Measurements from ENCODE around the gene LAMC1. TPM values are rescaled to one million over a fixed set of nuclear protein-coding genes. Genes with fewer than 3 reads are reported as not detected.

Gene LAMC1
- total and polyA plus RNA-seq, 2 donors (not counting 1 experiment from before 2014, with no cell fraction given) = 408 to 604 TPM

DNA sequence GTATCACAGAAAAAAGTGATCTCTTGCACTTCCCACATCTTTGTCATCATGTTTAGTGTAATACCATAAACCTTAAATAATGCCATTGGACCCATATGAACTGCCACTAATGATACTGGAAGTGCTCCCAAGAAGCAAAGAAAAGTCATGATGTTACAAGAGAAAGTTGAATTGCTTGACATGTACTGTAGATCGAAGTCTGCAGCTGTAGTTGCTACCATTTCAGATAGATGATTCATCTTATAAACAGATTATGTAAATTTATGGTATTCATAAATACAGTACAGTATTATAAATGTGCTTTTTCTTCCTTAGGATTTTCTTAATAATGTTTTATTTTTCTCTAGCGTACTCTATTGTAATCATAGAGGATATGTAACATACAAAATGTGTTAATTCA, 132.7 kb downstream of the LAMC1 start:
- TF ChIP-seq, protein P1, sequence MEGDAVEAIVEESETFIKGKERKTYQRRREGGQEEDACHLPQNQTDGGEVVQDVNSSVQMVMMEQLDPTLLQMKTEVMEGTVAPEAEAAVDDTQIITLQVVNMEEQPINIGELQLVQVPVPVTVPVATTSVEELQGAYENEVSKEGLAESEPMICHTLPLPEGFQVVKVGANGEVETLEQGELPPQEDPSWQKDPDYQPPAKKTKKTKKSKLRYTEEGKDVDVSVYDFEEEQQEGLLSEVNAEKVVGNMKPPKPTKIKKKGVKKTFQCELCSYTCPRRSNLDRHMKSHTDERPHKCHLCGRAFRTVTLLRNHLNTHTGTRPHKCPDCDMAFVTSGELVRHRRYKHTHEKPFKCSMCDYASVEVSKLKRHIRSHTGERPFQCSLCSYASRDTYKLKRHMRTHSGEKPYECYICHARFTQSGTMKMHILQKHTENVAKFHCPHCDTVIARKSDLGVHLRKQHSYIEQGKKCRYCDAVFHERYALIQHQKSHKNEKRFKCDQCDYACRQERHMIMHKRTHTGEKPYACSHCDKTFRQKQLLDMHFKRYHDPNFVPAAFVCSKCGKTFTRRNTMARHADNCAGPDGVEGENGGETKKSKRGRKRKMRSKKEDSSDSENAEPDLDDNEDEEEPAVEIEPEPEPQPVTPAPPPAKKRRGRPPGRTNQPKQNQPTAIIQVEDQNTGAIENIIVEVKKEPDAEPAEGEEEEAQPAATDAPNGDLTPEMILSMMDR (conservative IDR thresholded peaks at IDR 0.05 in 1 of 2, IDR thresholded peaks at IDR 0.05 in 1 of 2; ENCODE audit: low read depth in 1 of 2, low read length in 2 of 2) = no peak
- TF ChIP-seq EZH2 (IDR thresholded peaks at IDR 0.05; ENCODE audit: low read length, missing control alignments) = no peak
- Histone ChIP-seq H3K4me3 (replicated peaks in 1 of 4; ENCODE audit: control extremely low read depth in 1 of 4, insufficient read depth in 1 of 4, low read depth in 3 of 4, low read length in 4 of 4) (no peak overlapping the region), H3K4me2 (ENCODE audit: extremely low read depth, insufficient read depth, low read length) (no peak overlapping the region), H3K79me2 (ENCODE audit: control insufficient read depth, insufficient read depth, low read length) (no peaks in the 10 kb centered on the region), H3K4me1 (ENCODE audit: control insufficient read depth, extremely low read depth, insufficient read depth, low read length) (no peaks in the 10 kb centered on the region), H4K20me1 (ENCODE audit: control insufficient read depth, extremely low read depth, insufficient read depth, low read length) (no peaks in the 10 kb centered on the region), H3K27ac (ENCODE audit: insufficient read depth, low read length) (no peak overlapping the region), H3K36me3 (ENCODE audit: control insufficient read depth, insufficient read depth, low read length) (no peaks in the 10 kb centered on the region), H2AFZ (ENCODE audit: low read length) (no peak overlapping the region), H3K9ac (ENCODE audit: insufficient read depth, low read length) (no peak overlapping the region), H3K9me3 (ENCODE audit: control insufficient read depth, insufficient read depth, low read depth, low read length) (no peaks in the 10 kb centered on the region), H3K27me3 (ENCODE audit: control insufficient read depth, insufficient read depth, low read length) (no peaks in the 10 kb centered on the region)
- DNase-seq (ENCODE audit: low read depth in 2 of 2) = peak in 1 of 2 donors; percentile 56

GRCh38 chr1:183159960-183160359, 136.7 kb downstream of the LAMC1 start:
- TF ChIP-seq EZH2 (IDR thresholded peaks at IDR 0.05; ENCODE audit: low read length, missing control alignments) = no peak
- TF ChIP-seq, protein P1 (conservative IDR thresholded peaks at IDR 0.05 in 1 of 2, IDR thresholded peaks at IDR 0.05 in 1 of 2; ENCODE audit: low read depth in 1 of 2, low read length in 2 of 2) = no peak
- H4K20me1 ChIP-seq (ENCODE audit: control insufficient read depth, extremely low read depth, insufficient read depth, low read length) = no peaks in the 10 kb centered on the region
- H3K79me2 ChIP-seq (ENCODE audit: control insufficient read depth, insufficient read depth, low read length) = no peaks in the 10 kb centered on the region
- no peak overlapping the region for H2AFZ ChIP-seq (ENCODE audit: low read length)
- peak in 1 of 2 donors; percentile 87 for DNase-seq (ENCODE audit: low read depth in 2 of 2)
- no peaks in the 10 kb centered on the region for H3K36me3 ChIP-seq (ENCODE audit: control insufficient read depth, insufficient read depth, low read length)
- no peaks in the 10 kb centered on the region for H3K27me3 ChIP-seq (ENCODE audit: control insufficient read depth, insufficient read depth, low read length)
- H3K4me2 ChIP-seq (ENCODE audit: extremely low read depth, insufficient read depth, low read length) = no peak overlapping the region
- H3K4me1 ChIP-seq (ENCODE audit: control insufficient read depth, extremely low read depth, insufficient read depth, low read length) = peaks cover 17% of the 10 kb centered on the region
- no peak overlapping the region for H3K4me3 ChIP-seq (replicated peaks in 1 of 4; ENCODE audit: control extremely low read depth in 1 of 4, insufficient read depth in 1 of 4, low read depth in 3 of 4, low read length in 4 of 4)
- H3K27ac ChIP-seq (ENCODE audit: insufficient read depth, low read length) = no peak overlapping the region
- no peak overlapping the region for H3K9ac ChIP-seq (ENCODE audit: insufficient read depth, low read length)
- no peaks in the 10 kb centered on the region for H3K9me3 ChIP-seq (ENCODE audit: control insufficient read depth, insufficient read depth, low read depth, low read length)

DNA sequence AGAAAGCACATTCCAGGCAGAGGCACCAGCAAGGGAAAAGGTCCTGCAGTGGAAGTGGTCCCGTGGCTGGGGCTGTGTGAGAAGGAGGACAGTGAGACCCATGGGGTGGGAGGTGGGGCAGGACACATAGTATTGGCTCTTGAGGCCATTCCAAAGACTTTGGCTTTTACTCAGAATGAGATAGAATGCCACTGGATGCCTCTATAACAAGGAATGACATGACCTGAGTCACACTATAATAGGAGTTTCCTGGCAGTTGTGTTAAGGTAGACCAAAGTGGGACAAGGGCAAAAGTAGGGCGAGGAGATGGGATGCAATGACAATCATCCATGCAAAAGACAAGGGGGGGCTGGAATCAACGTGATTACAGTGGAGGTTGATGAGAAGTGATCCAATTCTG, 138.2 kb downstream of the LAMC1 start:
- Histone ChIP-seq H2AFZ (ENCODE audit: low read length) (no peak overlapping the region), H3K9ac (ENCODE audit: insufficient read depth, low read length) (no peak overlapping the region), H3K4me1 (ENCODE audit: control insufficient read depth, extremely low read depth, insufficient read depth, low read length) (peaks cover 17% of the 10 kb centered on the region), H3K27ac (ENCODE audit: insufficient read depth, low read length) (no peak overlapping the region), H3K9me3 (ENCODE audit: control insufficient read depth, insufficient read depth, low read depth, low read length) (no peaks in the 10 kb centered on the region), H3K4me2 (ENCODE audit: extremely low read depth, insufficient read depth, low read length) (no peak overlapping the region), H3K79me2 (ENCODE audit: control insufficient read depth, insufficient read depth, low read length) (no peaks in the 10 kb centered on the region), H3K4me3 (replicated peaks in 1 of 4; ENCODE audit: control extremely low read depth in 1 of 4, insufficient read depth in 1 of 4, low read depth in 3 of 4, low read length in 4 of 4) (no peak overlapping the region), H3K27me3 (ENCODE audit: control insufficient read depth, insufficient read depth, low read length) (no peaks in the 10 kb centered on the region), H3K36me3 (ENCODE audit: control insufficient read depth, insufficient read depth, low read length) (no peaks in the 10 kb centered on the region), H4K20me1 (ENCODE audit: control insufficient read depth, extremely low read depth, insufficient read depth, low read length) (no peaks in the 10 kb centered on the region)
- TF ChIP-seq EZH2 (IDR thresholded peaks at IDR 0.05; ENCODE audit: low read length, missing control alignments) = no peak
- TF ChIP-seq, protein P1 (conservative IDR thresholded peaks at IDR 0.05 in 1 of 2, IDR thresholded peaks at IDR 0.05 in 1 of 2; ENCODE audit: low read depth in 1 of 2, low read length in 2 of 2) = no peak
- DNase-seq (ENCODE audit: low read depth in 2 of 2) = no peak

Data from fibroblast of lung (primary cell).